ENCODE data around the gene PPFIBP2.
"Not testable (repeated sequence)": the region's sequence is repeated elsewhere in the genome, so short reads cannot be mapped to it uniquely, and the experiment has no call there.

PPFIBP2 gene

GRCh38 chr11:7500251-7500650, 13.5 kb upstream of the PPFIBP2 start:
- DNase-seq = no peak

GRCh38 chr11:7501251-7501650, 12.5 kb upstream of the PPFIBP2 start:
- no peak for DNase-seq

GRCh38 chr11:7501894-7502293, 11.9 kb upstream of the PPFIBP2 start:
- no peak for DNase-seq

DNA sequence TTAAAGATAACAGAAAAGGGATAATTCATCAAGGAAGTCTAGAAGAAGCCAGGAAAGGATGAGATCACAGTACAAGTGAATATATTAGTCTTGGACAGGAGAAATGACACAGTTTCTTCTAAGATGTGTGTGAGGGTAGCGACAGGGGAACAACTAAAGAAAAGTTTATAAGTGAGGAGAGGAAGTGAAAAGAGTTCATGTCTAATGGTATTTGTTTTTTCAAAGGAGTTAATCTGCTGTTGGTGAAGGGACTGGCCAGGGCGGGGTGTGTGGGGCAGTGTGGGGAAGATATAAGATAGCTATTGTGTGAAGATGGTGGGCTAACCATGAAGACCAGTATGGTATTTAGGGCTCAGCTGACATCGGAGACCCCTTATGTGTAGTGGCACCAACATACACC, 7.6 kb upstream of the PPFIBP2 start:
- no peak for DNase-seq

DNA sequence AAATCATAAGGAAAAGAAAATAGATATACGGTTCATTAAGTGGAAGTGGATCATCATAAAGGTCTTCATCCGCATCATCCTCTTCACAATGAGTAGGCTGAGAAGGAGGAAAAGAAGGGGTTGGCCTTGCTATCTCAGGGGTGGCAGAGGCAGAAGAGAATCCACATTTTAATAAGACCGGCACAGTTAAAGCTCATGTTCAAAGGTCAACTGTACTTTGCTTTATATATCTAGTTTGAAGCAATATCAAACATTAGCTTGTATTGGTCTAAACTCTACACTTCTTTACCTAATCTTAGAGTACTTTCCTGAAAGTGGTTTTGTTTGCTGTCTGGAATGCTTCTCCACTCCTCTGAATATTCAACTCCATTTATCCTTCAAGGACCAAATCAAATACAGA, 5.7 kb upstream of the PPFIBP2 start:
- DNase-seq = no peak

DNA sequence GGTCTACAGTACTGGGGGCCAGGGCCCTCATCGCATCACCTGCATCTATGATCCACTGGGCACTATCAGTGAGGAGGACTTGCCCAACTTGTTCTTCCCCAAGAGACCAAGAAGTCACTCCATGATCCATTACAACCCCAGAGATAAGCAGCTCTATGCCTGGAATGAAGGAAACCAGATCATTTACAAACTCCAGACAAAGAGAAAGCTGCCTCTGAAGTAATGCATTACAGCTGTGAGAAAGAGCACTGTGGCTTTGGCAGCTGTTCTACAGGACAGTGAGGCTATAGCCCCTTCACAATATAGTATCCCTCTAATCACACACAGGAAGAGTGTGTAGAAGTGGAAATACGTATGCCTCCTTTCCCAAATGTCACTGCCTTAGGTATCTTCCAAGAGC, 3.8 kb upstream of the PPFIBP2 start:
- DNase-seq = no peak

DNA sequence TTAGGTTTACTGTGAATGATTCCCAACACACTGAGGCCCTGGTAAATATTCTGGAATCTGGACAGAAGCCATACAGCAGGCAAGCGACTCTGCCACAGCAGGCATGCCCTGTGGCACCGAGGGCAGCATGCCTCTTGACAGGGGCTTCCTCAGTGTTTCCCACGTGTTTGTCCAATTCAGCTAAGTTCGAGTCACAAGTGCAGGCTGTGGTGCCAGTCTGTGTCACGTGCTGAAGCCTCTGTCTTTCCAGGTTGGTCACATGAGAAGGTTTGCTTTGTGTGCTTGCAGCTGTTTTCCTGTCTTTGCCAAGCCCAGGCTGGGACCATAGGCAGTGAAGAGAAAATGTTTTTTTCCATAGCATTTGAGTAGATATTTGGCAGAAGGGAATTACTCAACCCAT, 2.4 kb upstream of the PPFIBP2 start:
- DNase-seq = no peak

DNA sequence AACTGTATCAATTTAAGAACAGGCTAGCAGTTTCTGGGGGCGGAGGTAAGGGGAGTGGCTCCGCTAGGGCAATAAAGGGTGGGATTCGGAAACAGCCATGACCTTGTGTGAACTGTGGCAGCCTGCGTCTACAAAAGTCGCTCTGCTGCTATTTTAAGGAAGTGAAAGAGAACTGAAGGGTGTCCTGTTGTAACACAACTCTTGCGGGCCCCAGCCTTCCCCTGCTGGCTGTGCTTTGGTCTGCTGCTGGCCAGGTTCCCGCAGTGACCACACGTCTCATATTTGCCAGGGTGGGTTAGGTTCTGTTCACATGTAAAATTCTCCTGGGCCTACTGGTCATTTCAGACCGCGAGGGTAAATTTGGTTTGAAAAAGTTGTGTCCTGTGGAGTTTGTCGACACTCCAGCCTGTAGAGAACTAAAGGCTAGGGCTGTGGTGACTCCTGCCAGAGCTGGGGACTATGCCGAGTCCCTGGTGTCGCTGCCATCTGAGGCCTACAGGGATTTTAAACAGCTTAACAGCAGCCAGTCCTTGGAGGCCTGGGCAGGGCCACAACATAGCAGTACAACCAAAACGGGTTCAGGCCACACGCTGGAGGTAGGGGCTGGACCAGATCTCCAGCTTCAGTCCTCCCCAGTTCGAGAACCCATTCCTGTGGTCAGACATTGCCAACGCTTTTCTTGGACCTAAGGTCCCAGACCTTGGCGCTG, 1.1 kb upstream of the PPFIBP2 start:
- DNase-seq = no peak

- no peak for DNase-seq
Observed at GRCh38 chr11:7514099-7514591, 346 bp downstream of the PPFIBP2 start.

GRCh38 chr11:7515447-7515886, 1.7 kb downstream of the PPFIBP2 start:
- no peak for DNase-seq

DNA sequence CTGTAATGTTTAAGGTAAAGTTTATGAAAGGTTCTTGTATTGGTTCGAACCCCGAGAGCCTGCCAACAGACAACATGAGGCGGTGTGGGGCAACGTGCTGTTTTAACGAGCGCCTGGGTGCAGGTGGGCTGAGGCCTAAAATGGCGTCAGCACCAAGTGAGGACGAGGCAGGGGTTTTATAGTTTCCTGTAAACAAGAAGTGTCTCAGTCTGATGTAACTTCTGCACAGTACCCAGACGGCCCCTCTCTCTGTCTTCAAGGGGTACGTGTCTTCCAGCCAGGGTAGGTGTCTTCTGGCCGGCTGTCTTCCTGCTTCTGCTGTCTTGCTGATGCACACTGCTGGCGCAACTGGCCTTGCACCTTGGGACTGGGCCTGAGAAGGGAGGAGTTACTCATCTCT, 2.7 kb downstream of the PPFIBP2 start:
- no peak for DNase-seq

GRCh38 chr11:7517743-7518142, 3.9 kb downstream of the PPFIBP2 start:
- DNase-seq = not testable (repeated sequence)

- no peak for DNase-seq
Observed at GRCh38 chr11:7518811-7519562, 5.2 kb downstream of the PPFIBP2 start.

DNA sequence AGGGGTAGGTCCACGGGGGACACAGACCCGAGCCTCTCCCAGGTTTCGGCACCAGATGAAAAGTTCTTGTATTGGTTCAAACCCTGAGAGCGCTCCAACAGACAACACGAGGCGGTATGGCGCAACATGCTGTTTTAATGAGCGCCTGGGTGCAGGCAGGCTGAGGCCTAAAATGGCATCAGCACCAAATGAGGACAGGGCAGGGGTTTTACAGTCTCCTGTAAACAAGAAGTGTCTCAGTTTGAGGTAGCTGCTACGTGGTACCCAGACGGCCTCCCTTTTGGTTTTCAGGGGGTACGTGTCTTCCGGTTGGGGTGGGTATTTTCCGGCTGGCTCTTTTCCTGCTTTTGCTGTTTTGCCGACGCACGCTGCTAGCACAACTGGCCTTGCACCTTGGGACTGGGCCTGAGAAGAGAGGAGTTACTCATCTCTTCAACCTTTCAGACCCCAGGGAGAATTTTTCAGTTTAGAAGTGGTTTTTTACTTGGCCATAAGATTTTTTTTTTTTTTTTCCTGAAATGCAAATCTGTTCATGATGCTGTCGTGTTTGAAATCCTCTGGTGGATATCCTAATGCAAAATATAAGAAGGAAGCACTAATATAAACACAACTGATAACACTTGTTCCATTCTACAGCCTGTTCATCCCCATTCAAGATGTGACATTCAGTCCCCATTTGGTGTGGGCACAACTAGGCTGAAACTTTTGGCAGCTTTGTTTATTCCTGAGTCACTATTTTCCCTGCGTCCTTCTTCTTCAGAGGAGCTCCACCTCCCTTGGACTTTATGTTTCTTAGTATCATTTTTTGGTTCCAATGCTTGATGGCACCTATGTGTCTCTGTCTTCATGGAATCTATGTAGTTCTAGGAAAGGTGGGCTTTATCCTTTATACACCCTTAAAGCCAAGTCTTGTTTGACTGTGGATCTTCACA, 6.5 kb downstream of the PPFIBP2 start:
- DNase-seq = no peak

DNA sequence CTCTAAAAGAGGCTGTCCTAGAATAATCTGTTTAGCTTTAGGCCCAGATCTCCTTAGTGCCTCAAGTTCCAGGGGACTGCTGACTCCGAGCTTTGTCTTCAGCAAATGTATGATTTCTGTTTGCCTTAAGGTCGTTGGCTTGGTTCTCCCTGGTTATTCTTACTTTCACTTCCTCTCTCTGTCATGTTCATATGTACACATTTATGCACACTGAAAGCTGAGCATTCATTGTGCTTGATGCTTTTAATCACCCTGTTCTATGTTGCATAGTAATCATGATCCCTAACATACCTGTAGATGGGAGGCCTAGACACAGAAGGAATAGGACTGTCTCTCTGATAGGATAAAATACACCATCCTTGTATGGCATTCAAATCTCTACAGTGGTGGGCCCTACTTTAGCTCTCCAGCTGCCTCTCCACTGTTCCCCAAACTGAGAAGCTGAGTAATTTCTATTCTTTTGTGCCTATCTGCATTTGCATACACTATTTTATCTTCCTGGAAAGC, 7.2 kb downstream of the PPFIBP2 start:
- DNase-seq = no peak

- no peak for DNase-seq
Observed at GRCh38 chr11:7522121-7522520, 8.3 kb downstream of the PPFIBP2 start.

DNA sequence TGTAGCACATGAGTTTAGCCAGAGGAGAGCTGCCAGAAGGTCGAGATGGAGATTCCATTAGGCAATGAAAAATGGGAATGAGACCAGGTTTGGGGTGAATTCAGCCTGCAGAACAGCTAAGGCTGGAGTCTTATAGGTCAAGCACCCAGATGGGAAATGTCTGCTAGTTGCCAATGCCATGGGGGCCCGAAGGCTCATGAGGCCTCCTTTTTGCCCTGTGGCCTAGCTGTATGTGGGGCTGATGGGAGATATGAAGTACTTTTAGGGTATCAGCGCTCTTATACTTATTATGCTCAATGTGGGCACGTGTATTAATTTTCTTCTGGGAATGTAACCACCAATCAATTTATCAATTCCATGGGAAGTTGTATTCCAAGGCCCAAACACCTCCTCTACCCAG, 8.7 kb downstream of the PPFIBP2 start:
- no peak for DNase-seq

- no peak for DNase-seq
Observed at GRCh38 chr11:7523416-7524210, 9.8 kb downstream of the PPFIBP2 start.

DNA sequence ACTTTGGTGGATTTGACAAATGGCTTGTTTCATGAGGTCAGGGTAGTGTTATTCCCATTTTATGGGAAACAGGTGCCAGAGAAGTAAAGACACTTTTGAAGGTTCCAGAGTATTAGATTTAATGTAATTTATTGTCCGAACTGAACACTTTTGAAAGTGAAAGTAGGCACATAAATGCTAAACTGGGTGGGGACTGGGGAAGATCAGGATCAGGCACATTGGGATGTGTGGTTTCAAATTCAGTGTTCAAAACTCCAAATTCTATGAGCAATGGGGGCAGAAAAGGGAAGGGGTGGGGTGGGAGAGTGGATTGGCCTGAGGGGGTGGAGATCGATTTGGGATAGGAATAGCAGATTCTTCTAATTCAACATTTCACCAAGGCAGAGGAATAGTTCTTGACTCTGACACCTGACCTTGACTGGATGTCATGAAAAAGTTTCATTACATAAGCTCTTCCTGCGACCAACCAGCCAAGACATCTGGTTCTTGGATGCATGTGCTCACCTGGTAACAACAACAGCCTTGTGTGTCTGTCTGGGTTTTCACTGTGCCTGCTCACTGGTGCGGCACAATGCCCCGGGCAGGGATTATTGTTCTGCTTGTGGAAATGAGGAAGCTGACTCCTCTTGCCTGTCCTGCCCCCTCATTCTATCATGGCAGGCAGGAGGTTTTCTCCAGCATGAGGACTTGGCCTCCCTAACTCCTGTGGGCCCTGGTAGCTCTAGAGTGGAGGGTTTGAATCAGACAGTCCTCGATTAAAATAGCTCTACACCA, 10.8 kb downstream of the PPFIBP2 start:
- DNase-seq = no peak

- no peak for DNase-seq
Observed at GRCh38 chr11:7525424-7525823, 11.6 kb downstream of the PPFIBP2 start.

- no peak for DNase-seq
Observed at GRCh38 chr11:7527029-7527428, 13.2 kb downstream of the PPFIBP2 start.

Data from fibroblast of skin of right quadriceps (primary cell).